HG02610 (cell line): ENCODE measurements around the gene ANXA1.

Experiments used
- ATAC-seq: cut with Tn5 transposase; IDR thresholded peaks from one replicate; pipeline ENCODE4 v1.9.1; 2021; ENCODE audit warnings: mild to moderate bottlenecking, moderate library complexity; ENCODE audit not compliant: unreplicated experiment

Gene ANXA1

DNA sequence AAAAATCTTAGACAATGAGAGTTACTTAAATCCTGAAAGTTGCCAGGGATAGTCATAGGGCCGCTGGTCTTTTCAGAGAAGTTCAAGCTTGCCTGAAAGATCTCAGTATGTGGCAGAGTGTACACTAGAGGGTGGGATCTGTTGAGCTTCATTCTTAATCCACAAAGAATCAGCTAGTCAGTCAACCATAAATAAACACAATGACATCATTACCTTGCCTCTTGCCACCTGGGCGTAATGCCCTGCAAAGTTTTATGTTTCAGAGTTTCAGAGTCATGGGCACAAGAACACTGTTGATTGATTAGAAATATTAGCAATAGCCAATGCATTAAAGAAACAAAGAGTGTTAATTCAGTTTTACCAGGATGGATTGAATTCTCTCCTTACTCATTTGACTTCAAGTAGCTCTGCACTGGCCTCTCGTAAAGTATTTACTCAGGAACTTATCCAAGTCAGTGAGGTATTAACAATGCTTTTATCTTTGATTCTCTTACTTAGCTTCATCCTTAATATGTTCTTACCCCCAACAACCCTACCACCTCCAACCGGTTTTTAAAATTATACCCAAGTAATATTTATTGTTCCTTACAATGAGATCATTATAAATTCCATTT is 14.3 kb upstream of the ANXA1 start:
- no peak for ATAC-seq

- ATAC-seq, result no peak
Observed at GRCh38 chr9:73137914-73138313, 13.8 kb upstream of the ANXA1 start.

DNA sequence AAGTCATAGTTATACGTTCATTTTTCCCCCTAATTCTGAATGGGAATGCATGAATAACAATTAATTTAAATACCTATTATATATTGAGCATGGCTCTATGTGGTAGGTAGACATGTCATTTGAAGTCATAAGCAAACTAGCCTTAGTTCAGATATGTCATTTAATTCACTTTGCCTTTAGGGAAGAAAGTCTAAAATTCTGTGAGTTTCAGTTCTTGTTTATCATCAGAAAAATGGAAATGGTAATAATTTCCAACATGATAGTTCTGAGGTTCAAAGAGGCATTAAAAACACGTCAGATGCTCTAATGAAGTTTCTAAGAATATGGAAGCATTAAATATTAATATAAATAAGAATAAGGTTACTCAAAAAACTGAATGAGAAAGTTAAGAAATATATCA is 13.1 kb upstream of the ANXA1 start:
- ATAC-seq, result no peak

DNA sequence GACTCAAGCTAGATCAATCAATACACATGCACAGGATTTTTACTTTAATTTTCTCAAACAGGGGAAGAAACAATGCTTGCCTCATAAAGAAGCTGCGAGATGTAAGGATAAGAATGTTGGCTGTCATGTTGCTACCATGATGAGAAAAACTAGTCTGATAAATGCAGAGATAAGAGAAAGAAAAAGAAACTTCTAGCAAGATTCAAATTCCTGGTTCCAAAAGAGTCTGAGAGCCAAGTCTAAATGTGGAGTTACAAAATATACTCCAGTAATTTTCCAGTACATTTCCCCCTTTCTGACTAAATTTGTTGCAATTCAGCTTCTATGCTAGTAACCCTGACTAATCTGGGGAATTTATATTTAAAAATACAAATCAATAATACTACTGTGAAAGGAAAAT is 10.4 kb upstream of the ANXA1 start:
- ATAC-seq, result no peak

DNA sequence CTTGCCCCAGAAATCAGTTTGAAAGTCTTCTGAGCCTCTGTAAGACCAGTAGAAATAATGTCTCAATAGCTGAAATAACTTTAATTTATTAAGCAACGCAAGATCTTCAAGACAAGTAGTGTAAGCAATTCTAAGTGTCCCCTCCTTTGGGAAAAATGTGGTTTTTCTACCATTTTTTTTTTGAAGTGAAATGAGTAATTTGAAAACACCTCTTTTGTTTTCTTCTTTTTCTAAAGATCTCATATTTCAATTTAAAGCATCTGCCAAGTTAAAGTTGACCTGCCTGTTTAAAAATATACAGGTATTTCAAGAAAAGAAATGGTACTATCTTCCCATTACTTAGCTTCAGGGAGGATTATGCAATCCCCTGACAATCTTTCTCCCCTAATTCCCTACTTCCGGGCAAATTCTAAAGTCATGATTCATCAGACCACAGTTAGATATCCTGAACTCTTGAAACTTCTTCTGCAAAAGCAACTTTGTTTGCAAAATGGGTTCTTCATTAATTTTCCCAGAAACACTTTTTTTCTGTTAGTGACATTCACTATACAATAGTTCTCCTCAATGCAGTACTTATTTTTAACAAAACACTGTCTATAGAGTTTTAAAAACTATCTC is 7.8 kb upstream of the ANXA1 start:
- no peak for ATAC-seq

GRCh38 chr9:73146111-73146815 is 5.4 kb upstream of the ANXA1 start:
- ATAC-seq, result no peak

DNA sequence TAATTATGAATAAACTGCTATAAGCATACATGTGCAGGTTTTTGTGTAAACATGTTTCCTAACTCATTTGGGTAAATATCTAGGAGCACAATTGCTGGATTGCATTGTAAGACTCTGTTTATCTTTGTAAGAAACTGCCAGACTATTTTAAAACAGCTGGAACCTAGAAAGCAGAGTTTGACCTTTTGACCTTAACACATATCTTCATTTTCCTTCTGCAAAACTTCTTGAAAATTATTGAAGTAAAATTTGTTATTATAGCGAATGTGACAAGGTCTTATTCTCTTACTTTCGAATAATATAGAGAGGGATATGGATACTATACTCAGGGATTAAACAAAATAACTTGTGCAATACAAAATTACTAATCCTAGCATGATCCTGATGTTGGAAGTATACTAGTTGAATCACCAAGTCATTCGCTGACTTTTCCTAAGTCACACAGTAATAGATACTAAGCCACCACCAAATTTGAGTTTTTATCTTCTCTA is 3.2 kb upstream of the ANXA1 start:
- no peak for ATAC-seq

- ATAC-seq, result peak; percentile 85
Observed at GRCh38 chr9:73149371-73150067, 2.1 kb upstream of the ANXA1 start.

- ATAC-seq, result no peak
Observed at GRCh38 chr9:73152543-73152844, 829 bp downstream of the ANXA1 start.

DNA sequence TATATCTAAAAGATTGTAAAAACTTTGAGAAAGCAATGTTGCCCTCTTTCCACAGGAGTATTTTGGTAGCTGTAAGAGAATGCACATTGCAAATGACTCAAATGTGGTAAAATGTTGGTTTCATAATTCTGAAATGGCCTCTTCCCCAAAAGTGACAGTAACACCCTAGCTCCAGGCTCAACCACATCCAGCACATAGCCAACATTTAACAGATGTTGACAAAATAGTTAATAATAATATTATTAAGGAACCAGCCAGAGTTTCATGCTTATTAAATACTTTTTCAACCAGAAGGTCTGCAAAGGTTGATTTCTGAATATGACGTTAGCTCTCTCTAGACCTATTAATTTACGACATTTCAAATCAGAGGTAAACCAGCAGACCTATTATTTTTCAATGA is 1.3 kb downstream of the ANXA1 start:
- ATAC-seq, result peak; percentile 62

DNA sequence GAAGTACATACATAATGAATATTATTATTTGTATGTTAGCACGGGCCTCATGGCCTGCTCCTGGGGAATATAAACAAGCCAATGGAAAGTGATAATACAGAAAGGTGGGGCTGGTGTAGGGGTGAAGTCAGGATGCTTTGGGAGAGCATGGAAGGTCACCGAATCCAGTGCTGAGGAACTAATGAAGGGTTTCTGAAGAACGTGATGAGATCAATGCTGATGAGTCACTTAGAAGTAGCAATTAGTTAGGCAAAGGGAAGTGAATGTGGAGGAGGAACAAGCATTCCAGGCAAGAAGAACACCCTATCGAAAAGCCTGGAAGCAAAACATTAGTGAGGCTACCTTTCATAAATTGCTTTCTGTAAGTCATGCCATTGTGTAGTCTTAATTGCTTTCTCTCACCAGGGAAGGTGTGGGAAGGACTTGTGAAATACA is 2.1 kb downstream of the ANXA1 start:
- ATAC-seq, result no peak

DNA sequence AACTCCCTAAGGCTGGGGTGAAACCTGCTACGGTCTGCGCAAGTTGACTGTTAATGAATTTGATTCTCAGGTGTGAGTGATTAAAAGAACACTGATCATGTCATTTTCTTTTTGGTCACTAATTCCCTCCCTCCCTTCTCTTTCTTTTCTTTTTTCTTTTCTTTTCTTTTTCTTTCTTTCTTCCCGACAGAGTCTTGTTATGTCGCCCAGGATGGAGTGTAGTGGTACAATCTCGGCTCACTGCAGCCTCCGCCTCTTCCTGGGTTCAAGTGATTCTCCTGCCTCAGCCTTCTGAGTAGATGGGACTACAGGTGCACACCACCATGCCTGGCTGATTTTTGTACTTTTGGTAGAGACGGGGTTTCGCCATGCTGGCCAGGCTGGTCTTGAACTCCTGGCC is 2.6 kb downstream of the ANXA1 start:
- no peak for ATAC-seq

- no peak for ATAC-seq
Observed at GRCh38 chr9:73154722-73155121, 3.1 kb downstream of the ANXA1 start.

GRCh38 chr9:73155377-73155776 is 3.7 kb downstream of the ANXA1 start:
- ATAC-seq, result no peak

GRCh38 chr9:73155968-73156864 is 4.6 kb downstream of the ANXA1 start:
- no peak for ATAC-seq

DNA sequence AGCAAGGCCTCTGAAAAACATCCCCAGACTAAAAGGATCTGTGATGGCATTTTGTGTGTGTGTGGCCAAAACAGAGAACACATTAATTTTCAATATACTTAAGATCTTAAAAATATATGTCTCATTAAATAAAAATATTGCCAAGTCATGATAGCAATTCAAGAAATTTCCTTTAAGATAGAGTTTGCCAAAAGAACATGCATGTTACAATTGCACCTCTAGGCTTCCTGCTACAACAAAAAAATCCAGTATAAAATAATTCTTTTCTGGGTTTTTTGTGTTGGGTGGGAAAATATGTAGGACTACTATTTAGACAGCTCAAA is 5.2 kb downstream of the ANXA1 start:
- no peak for ATAC-seq

GRCh38 chr9:73157811-73158210 is 6.1 kb downstream of the ANXA1 start:
- ATAC-seq, result peak; percentile 33

GRCh38 chr9:73158723-73159122 is 7.1 kb downstream of the ANXA1 start:
- ATAC-seq, result no peak

GRCh38 chr9:73160868-73161267 is 9.2 kb downstream of the ANXA1 start:
- ATAC-seq, result no peak

- no peak for ATAC-seq
Observed at GRCh38 chr9:73162987-73163768, 11.5 kb downstream of the ANXA1 start.
